Bladder microvascular endothelial cell (primary cell): ENCODE data around the gene MESP1. TPM values are rescaled to one million over a fixed set of nuclear protein-coding genes. Genes with fewer than 3 reads are reported as not detected.

ENCODE experiments used
- total RNA-seq: library from RNA; depleted of rRNA; stranded (reverse); fragments of >200 nt; gene quantifications from 2 replicates; pipeline ENCODE4 v1.2.3, GENCODE V29; 2014

MESP1 gene, protein sequence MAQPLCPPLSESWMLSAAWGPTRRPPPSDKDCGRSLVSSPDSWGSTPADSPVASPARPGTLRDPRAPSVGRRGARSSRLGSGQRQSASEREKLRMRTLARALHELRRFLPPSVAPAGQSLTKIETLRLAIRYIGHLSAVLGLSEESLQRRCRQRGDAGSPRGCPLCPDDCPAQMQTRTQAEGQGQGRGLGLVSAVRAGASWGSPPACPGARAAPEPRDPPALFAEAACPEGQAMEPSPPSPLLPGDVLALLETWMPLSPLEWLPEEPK
- 0.16 and 0.31 TPM in 2 replicates for total RNA-seq

DNA sequence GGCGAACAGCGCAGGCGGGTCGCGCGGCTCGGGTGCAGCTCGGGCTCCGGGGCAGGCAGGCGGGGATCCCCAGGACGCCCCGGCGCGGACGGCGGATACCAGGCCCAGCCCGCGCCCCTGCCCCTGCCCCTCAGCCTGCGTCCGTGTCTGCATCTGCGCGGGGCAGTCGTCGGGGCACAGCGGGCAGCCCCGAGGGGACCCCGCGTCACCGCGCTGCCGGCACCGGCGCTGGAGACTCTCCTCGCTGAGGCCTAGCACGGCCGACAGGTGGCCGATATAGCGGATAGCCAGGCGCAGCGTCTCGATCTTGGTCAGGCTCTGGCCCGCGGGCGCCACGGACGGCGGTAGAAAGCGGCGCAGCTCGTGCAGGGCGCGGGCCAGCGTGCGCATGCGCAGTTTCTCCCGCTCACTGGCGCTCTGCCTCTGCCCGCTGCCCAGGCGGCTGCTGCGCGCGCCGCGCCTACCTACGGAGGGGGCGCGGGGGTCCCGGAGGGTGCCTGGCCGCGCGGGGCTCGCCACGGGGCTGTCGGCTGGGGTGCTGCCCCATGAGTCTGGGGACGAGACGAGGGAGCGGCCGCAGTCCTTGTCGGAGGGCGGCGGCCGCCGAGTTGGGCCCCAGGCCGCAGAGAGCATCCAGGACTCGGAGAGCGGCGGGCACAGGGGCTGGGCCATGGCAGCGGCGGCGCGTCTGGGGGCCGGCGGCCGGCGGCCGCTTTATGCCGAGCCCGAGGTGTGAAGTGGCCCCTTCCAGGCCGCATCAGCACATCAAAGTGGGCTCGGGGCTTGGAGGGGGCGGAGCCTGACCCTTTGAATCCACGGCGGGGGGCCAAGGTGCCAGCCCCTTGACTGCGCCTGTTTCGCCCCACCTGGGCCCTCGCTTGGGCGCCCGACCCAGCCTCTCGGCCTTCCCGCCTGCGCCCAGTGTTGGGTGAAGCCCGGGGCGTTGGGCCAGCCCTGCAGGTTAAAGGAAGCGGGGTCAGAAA lies at the start of gene MESP1:
TSS of gene MESP1 (minus strand) at position 690 of the 983 bp plus-strand sequence. CDS start at position 672, 18 bp downstream.

GRCh38 chr15:89776274-89777072 lies 25.4 kb upstream of the MESP1 start, which contains the start of gene MESP2:
Gene MESP2 (plus strand): TSS chr15:89776332. CDS start chr15:89776358, 26 bp downstream.

Other genes starting within 250 kb of the MESP1 start
- gene TICRR, start 175.8 kb downstream of the MESP1 start, total RNA-seq: 4.0 and 5.0 TPM in 2 replicates
- gene KIF7, start 95.8 kb downstream of the MESP1 start, total RNA-seq: 0.81 and 2.3 TPM in 2 replicates
- gene PLIN1, start 71.9 kb downstream of the MESP1 start, total RNA-seq: 0.06 TPM in 1 of 2 replicates, not detected in the other
- 1.6 and 6.2 TPM in 2 replicates for gene PEX11A, start 60.5 kb downstream of the MESP1 start, total RNA-seq
- gene WDR93, start 60.4 kb downstream of the MESP1 start, total RNA-seq: under 0.01 TPM in 1 of 2 replicates, not detected in the other
- not detected in 2 replicates for gene MESP2, start 25.1 kb upstream of the MESP1 start, total RNA-seq
- gene ANPEP, start 63.6 kb upstream of the MESP1 start, total RNA-seq: 6.0 and 14.2 TPM in 2 replicates
- gene AP3S2, start 142.7 kb upstream of the MESP1 start, total RNA-seq: 20.6 and 51.0 TPM in 2 replicates
- 14.8 and 17.0 TPM in 2 replicates for gene ARPIN, start 161.7 kb upstream of the MESP1 start, total RNA-seq